NCI-H748 (cell line): ENCODE results near the gene ACOX3.
"Not testable (repeated sequence)": the region's sequence is repeated elsewhere in the genome, so short reads cannot be mapped to it uniquely, and the experiment has no call there.

Experiments used
- DNase-seq: peaks from one replicate; lab custom pipeline; 2025; ENCODE audit not compliant: unreplicated experiment; lab: John Stamatoyannopoulos, UW

ACOX3 gene

DNA sequence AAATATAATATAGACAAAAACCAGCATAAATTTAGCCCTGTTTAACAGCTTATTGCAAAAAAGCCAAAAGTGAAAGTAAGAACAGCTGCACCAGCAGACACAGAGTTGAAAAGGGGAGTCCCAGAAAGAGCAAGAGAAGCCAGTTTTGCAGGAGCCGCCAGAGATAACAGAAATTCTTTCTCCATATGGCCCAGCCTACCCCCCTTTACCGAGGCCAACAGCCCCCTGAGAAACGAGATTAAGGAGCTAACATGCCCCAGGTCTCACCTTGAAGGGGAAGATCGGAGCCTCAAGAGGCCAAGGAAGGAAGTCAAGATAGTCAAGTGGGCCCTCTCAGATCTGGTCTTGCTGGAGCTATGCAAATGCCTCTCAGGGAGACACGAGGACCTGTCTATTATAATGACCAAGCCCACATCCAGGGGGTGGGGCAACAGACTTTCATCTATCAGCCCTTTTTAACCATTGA lies 4.8 kb downstream of the ACOX3 start:
- no peak for DNase-seq

DNA sequence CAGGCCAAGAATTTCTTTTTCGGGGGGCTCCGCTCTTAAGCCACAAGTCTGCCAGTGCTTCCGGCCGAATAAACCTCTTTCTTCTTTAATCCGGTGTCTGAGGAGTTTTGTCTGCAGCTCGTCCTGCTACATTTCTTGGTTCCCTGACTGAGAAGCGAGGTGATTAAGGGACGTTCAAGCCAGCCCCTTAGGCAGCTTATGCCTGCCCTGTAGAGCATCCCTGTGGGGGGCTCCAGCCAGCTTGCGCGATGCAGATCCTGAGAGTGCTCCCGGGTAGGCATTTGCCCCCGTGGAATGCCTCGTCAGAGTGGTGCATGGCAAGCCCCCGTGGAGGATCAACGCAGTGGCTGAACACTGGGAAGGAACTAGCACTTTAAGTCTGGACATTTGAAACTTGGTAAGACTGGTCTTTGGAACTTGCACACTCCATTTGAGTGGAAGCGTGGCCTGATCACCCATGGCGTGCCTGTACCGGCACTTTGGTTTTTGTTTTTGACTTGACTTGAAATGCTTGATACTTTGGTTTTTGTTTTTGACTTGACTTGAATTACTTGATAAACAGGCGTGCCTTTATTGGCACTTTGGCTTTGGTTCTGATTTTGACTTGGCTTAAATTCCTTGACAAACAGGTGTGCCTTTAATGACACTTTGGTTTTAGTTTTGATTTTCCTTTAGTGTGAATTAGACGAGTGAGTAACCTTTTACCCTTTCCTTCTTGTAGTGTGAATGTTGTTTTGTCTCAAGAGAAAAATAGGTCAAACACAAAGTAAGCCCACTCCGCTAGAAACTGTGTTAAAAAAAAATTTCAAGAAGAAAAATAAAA lies 6.1 kb downstream of the ACOX3 start:
- no peak for DNase-seq

DNA sequence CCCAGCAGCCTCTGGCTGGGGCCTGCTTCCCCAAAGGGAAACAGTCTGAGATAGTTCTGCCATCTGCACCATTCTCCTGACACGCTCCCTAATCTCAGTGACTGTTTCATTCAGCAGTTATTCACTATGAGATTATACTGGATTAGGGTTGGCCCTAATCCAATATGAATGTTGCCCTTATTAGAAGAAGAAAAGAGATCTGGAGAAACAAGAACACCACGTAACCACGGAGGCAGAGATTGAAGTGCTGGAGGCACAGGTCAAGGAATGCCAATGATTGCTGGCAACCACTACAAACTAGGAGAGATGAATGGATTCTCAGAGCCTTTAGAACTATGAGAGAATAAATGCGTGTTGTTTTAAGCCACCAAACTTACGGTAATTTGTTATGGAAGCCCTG lies 7.4 kb downstream of the ACOX3 start:
- DNase-seq = no peak

DNA sequence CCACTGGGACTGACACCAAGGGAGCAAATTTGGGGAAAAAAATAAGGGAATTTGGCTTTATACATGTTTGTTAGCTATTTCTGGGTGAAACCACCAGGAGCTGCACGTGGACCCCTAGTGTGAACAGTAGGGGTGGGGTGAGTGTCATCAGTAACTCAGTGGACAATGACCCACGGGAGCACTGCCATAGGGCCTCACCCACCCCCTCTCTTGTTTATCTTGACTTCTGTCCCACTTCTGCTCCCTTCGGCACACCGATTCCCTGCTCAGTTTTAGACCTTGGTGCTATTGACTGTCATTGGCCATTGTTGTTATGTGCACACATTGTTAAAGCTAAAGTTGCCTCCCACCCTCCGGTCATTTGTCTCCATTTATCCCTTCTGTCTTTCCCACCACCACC lies 9.0 kb downstream of the ACOX3 start:
- no peak for DNase-seq

DNA sequence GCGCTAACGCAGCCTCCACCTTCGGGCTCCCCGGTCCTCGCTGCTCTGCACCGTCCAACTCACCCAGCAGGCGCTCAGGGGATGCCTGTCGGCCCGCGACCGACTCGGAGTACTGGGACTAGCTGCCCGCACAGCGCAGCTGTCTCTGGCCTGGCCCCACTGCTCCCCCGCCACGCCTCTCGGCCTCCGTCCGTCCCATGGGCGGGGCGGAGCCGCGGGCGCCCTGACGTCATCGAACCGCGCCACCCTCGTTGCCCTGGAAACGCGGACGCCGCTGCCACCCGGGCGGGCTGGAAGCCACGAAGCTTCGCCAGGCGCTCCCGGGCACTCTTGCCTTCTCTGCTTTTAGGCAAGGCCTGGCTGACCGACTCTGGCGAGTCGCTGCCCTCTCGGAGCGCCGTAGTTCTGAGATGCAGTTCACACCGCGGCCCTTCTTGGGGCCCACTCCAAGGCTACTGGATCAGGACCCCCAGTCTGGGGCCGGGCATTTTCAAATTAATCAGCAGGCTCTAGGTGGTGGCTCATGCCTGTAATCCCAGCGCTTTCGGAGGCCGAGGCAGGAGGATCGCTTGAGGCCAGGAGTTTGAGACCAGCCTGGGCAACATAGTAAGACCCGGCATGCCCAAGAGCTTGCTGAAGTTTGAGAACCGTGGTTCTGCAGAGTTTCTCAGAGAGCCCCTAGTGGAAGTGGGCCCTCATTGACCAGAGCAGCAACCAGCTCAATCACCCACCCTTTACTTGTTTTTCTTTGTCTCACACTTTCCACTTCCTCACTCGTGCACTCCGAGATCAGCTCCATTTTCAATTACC lies 12.0 kb downstream of the ACOX3 start:
- peak; percentile 85 for DNase-seq

DNA sequence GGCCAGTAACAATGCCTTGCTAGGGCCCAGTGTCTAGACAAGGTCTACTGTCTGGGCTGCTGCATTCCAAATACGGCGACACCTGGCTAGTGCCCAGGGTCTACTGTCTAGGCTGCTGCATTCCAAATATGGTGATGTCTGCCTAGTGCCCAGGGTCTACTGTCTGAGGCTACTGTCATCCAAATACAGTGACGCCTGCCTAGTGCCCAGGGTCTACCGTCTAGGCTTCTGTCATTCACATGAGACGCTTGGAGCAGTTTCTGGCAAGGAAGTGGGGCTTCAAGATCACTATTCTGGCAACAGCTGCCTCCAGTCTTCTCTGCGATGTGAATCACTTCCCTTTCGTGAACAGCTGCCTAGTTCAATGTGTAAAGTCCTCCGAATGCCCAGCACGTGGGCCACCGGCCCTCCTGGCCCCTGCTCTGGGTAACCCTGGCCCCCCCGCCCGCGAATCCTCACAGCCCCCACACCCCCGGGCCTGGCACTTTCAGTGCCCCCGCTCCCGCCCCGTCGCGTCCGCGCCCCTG lies 12.7 kb downstream of the ACOX3 start:
- peak; percentile 36 for DNase-seq

DNA sequence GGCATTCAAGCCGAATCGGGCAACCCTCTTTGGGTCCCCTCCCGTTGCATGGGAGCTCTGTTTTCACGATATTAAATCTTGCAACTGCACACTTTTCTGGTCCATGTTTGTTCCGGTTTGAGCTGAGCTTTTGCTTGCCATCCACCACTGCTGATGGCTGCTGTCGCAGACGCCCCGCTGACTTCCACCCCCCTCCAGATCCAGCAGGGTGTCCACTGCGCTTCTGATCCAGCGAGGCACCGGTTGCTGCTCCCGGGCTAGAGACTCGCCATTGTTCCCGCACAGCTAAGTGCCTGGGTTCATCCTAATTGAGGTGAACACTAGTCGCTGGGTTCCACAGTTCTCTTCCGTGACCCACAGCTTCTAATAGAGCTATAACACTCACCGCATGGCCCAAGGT lies 13.3 kb downstream of the ACOX3 start:
- no peak for DNase-seq

DNA sequence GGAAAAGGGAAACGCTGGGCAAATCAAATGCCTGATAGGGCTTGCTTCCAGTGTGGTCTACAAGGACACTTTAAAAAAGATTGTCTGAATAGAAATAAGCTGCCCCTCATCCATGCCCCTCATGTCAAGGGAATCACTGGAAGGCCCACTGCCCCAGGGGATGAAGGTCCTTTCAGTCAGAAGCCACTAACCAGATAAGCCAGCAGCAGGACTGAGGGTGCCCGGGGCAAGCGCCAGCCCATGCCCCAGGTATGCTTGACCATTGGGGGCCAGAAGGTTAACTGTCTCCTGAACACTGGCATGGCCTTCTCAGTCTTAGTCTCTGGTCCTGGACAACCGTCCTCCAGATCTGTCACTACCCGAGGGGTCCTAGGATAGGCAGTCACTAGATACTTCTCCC lies 17.7 kb downstream of the ACOX3 start:
- DNase-seq = no peak

DNA sequence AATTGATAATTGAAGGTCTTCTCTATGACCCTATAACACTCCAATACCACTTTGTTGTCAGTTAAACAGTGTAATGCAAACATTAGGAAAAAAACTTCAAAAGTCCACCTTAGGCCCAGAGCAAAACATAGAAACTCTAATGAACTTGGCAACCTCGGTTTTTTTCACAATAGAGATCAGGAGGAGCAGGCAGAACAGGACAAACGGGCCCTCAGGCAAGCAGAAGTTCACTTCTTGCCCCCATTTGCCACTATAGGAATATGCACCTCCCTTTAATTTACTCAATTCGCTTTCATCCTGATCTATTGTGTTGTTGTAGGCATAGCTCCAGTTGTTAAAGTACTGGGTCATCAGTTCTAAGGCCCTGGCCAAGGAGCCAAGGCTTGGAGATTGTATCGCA lies 18.2 kb downstream of the ACOX3 start:
- no peak for DNase-seq

DNA sequence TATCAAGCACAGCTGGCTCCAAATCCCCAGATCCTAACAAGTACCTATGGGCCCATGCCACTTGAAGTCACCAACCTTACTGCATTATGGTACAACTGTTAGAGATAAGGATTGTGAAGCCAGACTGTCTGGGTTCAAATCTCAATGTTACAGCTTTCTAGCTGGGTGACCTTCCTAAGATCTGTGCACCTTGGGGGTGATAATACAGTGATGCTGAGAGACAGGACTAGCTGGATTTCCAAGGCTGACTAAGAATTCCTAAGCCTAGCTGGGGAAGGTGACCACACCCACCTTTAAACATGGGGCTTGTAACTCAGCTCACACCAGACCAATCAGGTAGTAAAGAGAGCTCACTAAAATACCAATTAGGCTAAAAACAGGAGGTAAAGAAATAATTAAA lies 20.4 kb downstream of the ACOX3 start:
- not testable (repeated sequence) for DNase-seq

DNA sequence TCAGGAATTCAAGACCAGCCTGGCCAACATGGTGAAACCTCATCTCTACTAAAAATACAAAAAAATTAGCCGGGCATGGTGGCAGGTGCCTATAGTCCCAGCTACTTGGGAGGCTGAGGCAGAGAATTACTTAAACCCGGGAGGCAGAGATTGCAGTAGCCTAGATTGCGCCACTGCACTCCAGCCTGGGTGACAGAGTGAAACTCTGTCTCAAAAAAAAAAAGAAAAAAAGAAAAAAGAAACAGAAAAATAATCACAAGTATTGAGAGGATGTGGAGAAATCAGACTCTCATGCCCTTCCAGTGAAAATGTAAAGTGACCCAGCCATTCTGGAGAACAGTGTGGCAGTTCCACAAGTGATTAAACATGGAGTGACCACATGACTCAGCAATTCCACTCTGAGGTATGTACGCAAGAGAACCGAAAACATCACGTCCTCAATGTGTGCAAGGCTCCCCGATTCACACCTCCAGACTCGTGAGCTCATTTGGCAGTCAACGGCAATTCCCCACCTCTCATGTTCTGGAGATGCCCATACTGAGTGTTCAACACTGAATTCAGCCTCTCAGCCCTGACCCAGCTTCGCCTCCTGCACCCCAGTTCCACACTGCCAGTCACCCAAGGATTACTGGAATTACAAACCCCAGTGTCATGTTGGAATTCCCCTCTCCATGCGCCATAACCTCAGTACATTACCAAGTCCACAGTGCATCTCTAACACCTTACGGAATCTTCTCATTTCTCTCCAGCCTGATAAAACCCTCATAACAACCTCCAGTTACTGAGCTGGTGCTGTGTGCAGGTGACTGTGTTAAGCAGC lies 21.1 kb downstream of the ACOX3 start:
- DNase-seq = no peak

DNA sequence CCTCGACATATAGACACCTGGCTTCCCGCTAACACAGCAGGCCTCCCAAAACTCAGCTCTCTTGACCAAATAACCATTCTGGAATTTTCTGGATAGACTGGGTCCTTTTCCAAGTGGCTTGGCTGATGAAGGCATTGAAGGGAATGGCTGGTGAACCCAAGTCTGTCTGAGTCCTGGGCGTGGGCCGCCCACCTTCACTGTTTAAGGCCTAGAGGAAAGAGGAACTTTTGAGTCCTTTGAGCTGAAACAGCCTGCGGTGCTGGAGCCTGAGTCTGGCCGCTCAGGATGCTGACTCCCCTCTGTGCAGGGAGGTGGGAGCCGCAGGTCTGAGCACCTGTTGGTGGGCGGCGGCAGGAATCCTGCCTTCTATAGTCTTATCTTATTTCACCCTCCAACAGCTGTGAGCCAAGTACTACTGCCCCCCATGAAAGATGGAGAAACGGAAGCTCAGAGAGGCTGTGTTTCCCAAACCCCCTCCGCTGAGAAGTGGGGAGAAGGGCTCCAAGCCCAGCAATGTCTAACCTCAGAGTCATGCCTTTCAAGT lies 23.4 kb downstream of the ACOX3 start:
- no peak for DNase-seq

DNA sequence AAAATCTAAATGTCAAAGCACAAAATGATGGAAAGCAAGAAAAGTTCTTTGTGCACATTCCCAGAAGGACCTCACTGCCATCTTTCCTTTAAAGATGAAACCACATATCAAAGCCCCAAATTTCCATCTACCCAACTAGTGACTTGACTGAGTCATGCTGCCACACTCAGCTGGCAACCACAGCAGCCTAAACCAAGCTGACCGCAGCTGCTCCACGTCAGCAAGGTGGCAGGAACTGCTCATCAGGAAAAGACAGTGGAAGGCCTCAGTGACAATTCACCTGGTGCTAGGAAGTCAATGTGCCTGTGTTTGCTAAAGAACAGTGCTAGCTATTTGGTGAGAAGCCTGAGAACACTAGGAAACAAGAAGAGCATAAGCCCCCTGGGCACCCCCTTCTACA lies 26.1 kb downstream of the ACOX3 start:
- no peak for DNase-seq

DNA sequence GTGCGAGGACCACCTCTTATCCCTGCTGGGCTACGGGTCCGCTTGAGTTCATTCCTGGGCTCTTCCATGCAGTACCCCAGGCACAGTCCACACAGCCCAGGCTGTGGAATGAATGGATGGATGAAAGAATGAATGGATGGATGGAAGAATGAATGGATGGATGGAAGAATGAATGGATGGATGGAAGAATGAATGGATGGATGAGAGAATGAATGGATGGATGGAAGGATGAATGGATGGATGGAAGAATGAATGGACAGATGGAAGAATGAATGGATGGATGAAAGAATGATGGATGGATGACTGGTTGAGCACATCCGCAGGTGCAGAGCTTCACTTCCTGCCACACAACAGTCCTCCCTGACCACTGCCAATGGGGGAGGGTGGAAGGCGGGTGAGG lies 28.2 kb downstream of the ACOX3 start:
- DNase-seq = no peak

DNA sequence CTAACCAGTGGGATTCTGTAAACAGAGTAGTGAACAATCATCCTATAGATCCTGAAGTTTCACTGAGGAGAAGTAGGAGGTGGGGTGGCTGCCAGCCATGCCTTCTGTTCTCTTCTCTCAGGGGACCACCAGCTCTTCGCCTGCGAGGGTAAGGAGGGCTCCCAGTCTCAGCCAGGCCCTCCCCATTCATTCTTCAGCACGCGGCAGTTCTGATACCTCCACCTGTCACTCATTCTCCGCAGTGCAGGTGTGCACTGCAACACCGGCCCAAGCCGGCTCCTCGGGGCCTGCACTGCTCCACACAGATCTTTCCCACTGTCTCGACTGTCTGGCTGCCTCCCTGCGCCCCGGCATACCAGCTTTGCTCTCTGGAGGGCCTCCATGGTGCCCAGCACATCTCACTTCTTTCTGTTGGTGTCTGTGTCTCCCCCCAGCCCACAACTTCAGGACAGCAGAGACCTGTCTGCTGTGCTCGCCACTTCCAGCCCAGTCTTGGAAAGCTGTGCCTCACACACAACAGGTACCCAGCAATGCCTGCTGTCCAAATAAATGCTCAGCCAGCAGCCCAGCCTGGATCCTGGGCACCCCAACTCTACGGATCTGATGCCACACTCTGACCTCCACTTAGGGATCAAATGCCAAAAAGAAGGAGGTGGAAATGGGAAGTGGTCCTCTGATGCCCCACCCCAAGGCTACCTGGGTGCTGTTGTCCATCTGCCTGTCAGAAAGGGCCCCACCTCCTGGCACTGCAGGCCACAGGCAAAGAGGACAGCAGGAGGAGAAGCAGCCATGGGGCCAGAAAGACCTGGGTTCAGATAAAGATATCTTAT lies 29.0 kb downstream of the ACOX3 start:
- no peak for DNase-seq

DNA sequence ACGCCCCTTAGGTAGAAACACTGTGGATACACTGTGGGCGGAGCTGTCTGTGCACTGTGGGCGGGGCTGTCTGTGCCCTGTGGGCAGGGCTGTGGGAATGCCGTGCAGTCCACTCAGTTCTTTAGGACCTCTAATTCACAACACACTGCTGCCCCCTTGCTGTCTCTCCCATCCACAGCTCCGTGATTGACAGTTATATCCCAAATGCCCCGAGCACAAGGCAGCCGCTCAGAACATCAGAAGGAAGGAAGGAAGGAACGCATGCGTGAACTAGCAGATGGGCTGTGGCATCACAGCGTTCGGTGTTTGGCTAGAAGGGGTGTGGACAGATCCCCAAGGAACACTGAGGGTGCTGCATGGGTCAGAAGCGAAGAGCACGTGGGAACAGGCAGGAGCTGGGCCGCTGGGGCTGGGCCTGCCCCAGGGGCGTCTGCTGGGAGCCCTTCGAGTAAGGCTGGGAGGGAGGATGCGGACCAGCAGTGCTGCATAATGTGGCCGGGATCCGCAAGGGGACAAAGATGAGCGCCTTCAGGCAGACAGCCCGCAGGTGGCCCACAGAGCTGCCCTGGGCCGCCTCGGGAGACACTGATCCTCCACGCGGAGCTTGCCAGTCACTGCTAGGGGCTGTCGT lies 29.8 kb downstream of the ACOX3 start:
- peak; percentile 79 for DNase-seq

DNA sequence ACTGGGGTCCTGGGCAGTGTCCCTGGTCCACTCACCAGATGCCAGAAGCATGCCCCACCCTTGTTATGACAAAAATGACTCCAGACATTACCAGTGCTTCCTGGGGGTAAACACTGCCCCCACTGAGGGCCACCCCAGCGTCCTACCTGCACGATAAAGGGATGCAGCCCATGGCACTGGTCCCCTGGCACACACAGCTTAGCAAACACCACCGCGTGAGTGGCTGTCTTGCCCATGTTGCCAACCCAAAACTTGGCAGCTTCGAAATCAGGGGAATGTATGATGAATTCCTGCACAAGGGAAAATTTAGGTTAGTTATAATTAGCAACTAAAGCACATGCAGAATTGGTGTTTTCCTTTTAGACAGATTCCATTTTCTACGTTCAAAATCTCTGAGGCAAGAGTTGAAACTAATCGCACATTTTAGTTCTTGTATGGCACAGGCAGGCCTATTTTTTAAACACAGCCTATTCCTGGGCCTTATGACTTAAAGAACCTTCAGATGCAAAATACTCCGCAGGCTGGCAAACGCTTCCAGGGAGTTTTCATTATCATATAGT lies 30.4 kb downstream of the ACOX3 start:
- no peak for DNase-seq

DNA sequence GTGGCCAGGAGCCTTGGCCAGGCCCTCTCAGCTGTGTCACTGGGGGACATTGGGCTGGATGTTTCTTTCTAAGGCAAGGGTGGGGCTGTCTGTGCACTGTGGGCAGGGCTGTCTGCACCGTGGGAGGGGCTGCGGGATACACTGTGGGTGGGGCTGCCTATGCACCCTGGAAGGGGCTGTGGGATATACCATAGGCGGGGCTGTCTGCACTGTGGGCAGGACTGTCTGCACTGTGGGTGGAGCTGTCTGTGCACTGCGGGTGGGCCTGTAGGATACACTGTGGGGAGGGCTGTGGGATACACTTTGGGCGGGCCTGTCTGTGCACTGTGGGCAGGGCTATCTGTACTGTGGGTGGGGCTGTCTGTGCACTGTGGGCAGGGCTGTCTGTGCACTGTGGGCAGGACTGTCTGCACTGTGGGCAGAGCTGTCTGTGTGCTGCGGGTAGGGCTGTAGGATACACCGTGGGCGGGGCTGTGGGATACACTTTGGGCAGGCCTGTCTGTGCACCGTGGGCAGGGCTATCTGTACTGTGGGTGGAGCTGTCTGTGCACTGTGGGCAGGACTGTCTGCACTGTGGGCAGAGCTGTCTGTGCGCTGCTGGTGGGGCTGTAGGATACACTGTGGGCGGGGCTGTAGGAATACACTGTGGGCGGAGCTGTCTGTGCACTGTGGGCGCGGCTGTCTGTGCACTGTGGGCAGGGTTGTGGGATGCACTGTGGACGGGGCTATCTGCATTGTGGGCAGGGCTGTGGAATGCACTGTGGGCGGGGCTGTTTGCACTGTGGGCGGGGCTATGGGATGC lies 31.1 kb downstream of the ACOX3 start:
- DNase-seq = no peak
